ENCODE measurements around the gene PDLIM1.
"Not testable (repeated sequence)": the region's sequence is repeated elsewhere in the genome, so short reads cannot be mapped to it uniquely, and the experiment has no call there.

The PDLIM1 gene

GRCh38 chr10:95233377-95234034, 57.3 kb downstream of the PDLIM1 start:
- no peak for DNase-seq (ENCODE audit: low read depth in 1 of 2, low spot score in 1 of 2)
- TF ChIP-seq GABPA (IDR thresholded peaks at IDR 0.05; ENCODE audit: low read depth) = no peak
- no peak for TF ChIP-seq POLR2AphosphoS5 (IDR thresholded peaks at IDR 0.05; ENCODE audit: low read depth)
- no peak for TF ChIP-seq REST (IDR thresholded peaks at IDR 0.05; ENCODE audit: insufficient replicate concordance, low read depth)
- no peak for TF ChIP-seq CTCF (IDR thresholded peaks at IDR 0.05; ENCODE audit: insufficient read depth, low read length)
- TF ChIP-seq SPI1 (IDR thresholded peaks at IDR 0.05; ENCODE audit: borderline replicate concordance, low read depth) = no peak
- no peak overlapping the region for H3K27ac ChIP-seq (replicated peaks)

DNA sequence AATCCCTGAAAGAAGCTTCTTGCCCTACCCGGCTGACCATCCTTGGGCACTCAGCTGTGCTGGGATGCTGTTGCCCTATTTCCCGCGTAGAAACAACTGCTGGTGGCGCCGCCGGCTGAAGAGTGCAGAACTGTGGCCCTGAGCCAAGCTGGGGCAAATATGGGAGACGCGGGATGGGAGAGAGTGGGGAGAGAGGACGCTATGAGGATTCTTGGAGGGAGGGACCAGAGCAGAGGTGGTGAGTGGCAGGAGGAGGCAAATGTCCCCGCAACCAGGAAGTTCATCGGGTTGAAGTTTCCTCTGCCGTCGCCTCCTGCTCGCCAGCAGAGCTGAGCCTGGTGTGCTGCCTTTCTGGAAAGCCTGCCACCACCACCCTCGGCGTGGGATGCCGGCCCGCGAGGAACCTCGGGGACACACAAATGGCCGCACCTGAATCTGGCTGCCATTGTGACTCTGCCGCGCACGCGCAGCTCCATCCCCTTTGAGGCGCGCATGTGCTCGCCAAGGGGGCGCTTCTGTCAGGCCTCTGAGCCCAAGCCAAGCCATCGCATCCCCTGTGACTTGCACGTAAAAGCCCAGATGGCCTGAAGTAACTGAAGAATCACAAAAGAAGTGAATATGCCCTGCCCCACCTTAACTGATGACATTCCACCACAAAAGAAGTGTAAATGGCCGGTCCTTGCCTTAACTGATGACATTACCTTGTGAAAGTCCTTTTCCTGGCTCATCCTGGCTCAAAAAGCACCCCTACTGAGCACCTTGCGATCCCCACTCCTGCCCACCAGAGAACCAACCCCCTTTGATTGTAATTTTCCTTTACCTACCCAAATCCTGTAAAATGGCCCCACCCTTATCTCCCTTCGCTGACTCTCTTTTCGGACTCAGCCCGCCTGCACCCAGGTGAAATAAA, 59.9 kb downstream of the PDLIM1 start:
- not testable (repeated sequence) for H3K27ac ChIP-seq (replicated peaks); H3K27me3 ChIP-seq (ENCODE audit: insufficient read depth, poor library complexity, severe bottlenecking)
- DNase-seq (ENCODE audit: low read depth in 1 of 2, low spot score in 1 of 2) = peak in 1 of 2 experiments; percentile 2
- peak overlapping the region; percentile 35 for H3K4me3 ChIP-seq (replicated peaks; ENCODE audit: insufficient read depth, low read length)

More at GRCh38 chr10:95233377-95234034, 57.3 kb downstream of the PDLIM1 start:
- H3K27me3 ChIP-seq (ENCODE audit: insufficient read depth, poor library complexity, severe bottlenecking) = no peaks in the 10 kb centered on the region
- no peak overlapping the region for H3K4me3 ChIP-seq (replicated peaks; ENCODE audit: insufficient read depth, low read length)

- DNase-seq (ENCODE audit: low read depth in 1 of 2, low spot score in 1 of 2) = no peak
- Histone ChIP-seq H3K27ac (replicated peaks) (no peak overlapping the region), H3K4me3 (replicated peaks; ENCODE audit: insufficient read depth, low read length) (no peak overlapping the region), H3K27me3 (ENCODE audit: insufficient read depth, poor library complexity, severe bottlenecking) (no peaks in the 10 kb centered on the region)
- TF ChIP-seq CTCF (IDR thresholded peaks at IDR 0.05; ENCODE audit: insufficient read depth, low read length) (no peak), REST (IDR thresholded peaks at IDR 0.05; ENCODE audit: insufficient replicate concordance, low read depth) (no peak), POLR2AphosphoS5 (IDR thresholded peaks at IDR 0.05; ENCODE audit: low read depth) (no peak), GABPA (IDR thresholded peaks at IDR 0.05; ENCODE audit: low read depth) (no peak), SPI1 (IDR thresholded peaks at IDR 0.05; ENCODE audit: borderline replicate concordance, low read depth) (no peak)
These were observed 60.8 kb downstream of the PDLIM1 start for GRCh38 chr10:95229724-95230627.

GRCh38 chr10:95228934-95229723, 61.7 kb downstream of the PDLIM1 start:
- not testable (repeated sequence) for H3K4me3 ChIP-seq (replicated peaks; ENCODE audit: insufficient read depth, low read length)

More at GRCh38 chr10:95228934-95229723, 61.7 kb downstream of the PDLIM1 start:
- H3K27ac ChIP-seq (replicated peaks); DNase-seq (ENCODE audit: low read depth in 1 of 2, low spot score in 1 of 2); H3K27me3 ChIP-seq (ENCODE audit: insufficient read depth, poor library complexity, severe bottlenecking): not testable (repeated sequence)

Data from HL-60 (cell line).